HEK293 (cell line): ENCODE measurements around the gene KLHDC3.

Source experiments
- GLI4 ChIP-seq: fragments of 450-650 bp; formaldehyde crosslinking; IDR thresholded peaks from 2 replicates; pipeline ENCODE4 v1.5.1; 2016; ENCODE audit warnings: missing biosample characterization, missing genetic modification characterization
- GLIS2 ChIP-seq: fragments of 450-650 bp; formaldehyde crosslinking; IDR thresholded peaks from 2 replicates; pipeline ENCODE4 v1.5.1; 2016; ENCODE audit warnings: missing biosample characterization, missing genetic modification characterization
- KLF8 ChIP-seq: fragments of 450-650 bp; formaldehyde crosslinking; IDR thresholded peaks from 2 replicates; pipeline ENCODE4 v1.5.1; 2016; ENCODE audit warnings: missing biosample characterization, missing genetic modification characterization
- MEIS1 ChIP-seq: sonication (generic); formaldehyde crosslinking; IDR thresholded peaks from 2 replicates; pipeline ENCODE4 v1.8.1; 2022; ENCODE audit warnings: missing genetic modification reagents, mild to moderate bottlenecking, borderline replicate concordance
- SP7 ChIP-seq: fragments of 450-650 bp; formaldehyde crosslinking; IDR thresholded peaks from 2 replicates; pipeline ENCODE4 v1.5.1; 2016; ENCODE audit warnings: missing biosample characterization, missing genetic modification characterization
- TSHZ1 ChIP-seq: fragments of 450-650 bp; formaldehyde crosslinking; IDR thresholded peaks from 2 replicates; pipeline ENCODE4 v1.5.1; 2016; ENCODE audit warnings: missing biosample characterization, missing genetic modification characterization, borderline replicate concordance
- YY2 ChIP-seq: fragments of 450-650 bp; formaldehyde crosslinking; IDR thresholded peaks from 2 replicates; pipeline ENCODE4 v1.5.1; 2016; ENCODE audit warnings: missing biosample characterization, missing genetic modification characterization
- ZNF114 ChIP-seq: fragments of 450-650 bp; formaldehyde crosslinking; IDR thresholded peaks from 2 replicates; pipeline ENCODE4 v1.5.0; 2017; ENCODE audit warnings: missing biosample characterization, missing genetic modification characterization
- ZNF138 ChIP-seq: fragments of 450-650 bp; formaldehyde crosslinking; IDR thresholded peaks from 2 replicates; pipeline ENCODE4 v1.5.1; 2016; ENCODE audit warnings: missing biosample characterization, missing genetic modification characterization, borderline replicate concordance
- ZNF146 ChIP-seq: fragments of 450-650 bp; formaldehyde crosslinking; IDR thresholded peaks from 2 replicates; pipeline ENCODE4 v1.5.1; 2016; ENCODE audit warnings: missing biosample characterization, missing genetic modification characterization
- ZNF184 ChIP-seq: fragments of 450-650 bp; IDR thresholded peaks from 2 replicates; pipeline ENCODE4 v1.5.1; 2018; ENCODE audit warnings: missing biosample characterization, mild to moderate bottlenecking, missing genetic modification characterization
- ZNF2 ChIP-seq: fragments of 450-650 bp; formaldehyde crosslinking; IDR thresholded peaks from 2 replicates; pipeline ENCODE4 v1.5.1; 2016; ENCODE audit warnings: missing biosample characterization, missing genetic modification characterization
- ZNF202 ChIP-seq: fragments of 450-650 bp; formaldehyde crosslinking; IDR thresholded peaks from 2 replicates; pipeline ENCODE4 v1.5.1; 2016; ENCODE audit warnings: missing biosample characterization, missing genetic modification characterization, borderline replicate concordance
- ZNF214 ChIP-seq: fragments of 450-650 bp; formaldehyde crosslinking; IDR thresholded peaks from 2 replicates; pipeline ENCODE4 v1.5.1; 2017; ENCODE audit warnings: missing biosample characterization, mild to moderate bottlenecking, missing genetic modification characterization, borderline replicate concordance
- ZNF221 ChIP-seq: fragments of 450-650 bp; formaldehyde crosslinking; IDR thresholded peaks from 2 replicates; pipeline ENCODE4 v1.5.1; 2017; ENCODE audit warnings: missing biosample characterization, missing genetic modification characterization, borderline replicate concordance
- ZNF292 ChIP-seq: fragments of 450-650 bp; formaldehyde crosslinking; IDR thresholded peaks from 2 replicates; pipeline ENCODE4 v1.5.1; 2016; ENCODE audit warnings: low read depth, missing biosample characterization, missing genetic modification characterization, borderline replicate concordance
- ZNF302 ChIP-seq: fragments of 450-650 bp; formaldehyde crosslinking; IDR thresholded peaks from 2 replicates; pipeline ENCODE4 v1.5.1; 2016; ENCODE audit warnings: missing biosample characterization, missing genetic modification characterization, low read depth
- ZNF362 ChIP-seq: fragments of 450-650 bp; formaldehyde crosslinking; IDR thresholded peaks from 2 replicates; pipeline ENCODE4 v1.5.1; 2016; ENCODE audit warnings: missing biosample characterization, missing genetic modification characterization
- ZNF416 ChIP-seq: fragments of 450-650 bp; formaldehyde crosslinking; IDR thresholded peaks from 2 replicates; pipeline ENCODE4 v1.5.1; 2016; ENCODE audit warnings: missing biosample characterization, missing genetic modification characterization
- ZNF433 ChIP-seq: fragments of 450-650 bp; formaldehyde crosslinking; IDR thresholded peaks from 2 replicates; pipeline ENCODE4 v1.5.1; 2016; ENCODE audit warnings: missing biosample characterization, missing genetic modification characterization, low read depth
- ZNF473 ChIP-seq: fragments of 450-650 bp; formaldehyde crosslinking; IDR thresholded peaks from 2 replicates; pipeline ENCODE4 v1.5.1; 2017; ENCODE audit warnings: missing biosample characterization, missing genetic modification characterization
- ZNF48 ChIP-seq: fragments of 450-650 bp; formaldehyde crosslinking; IDR thresholded peaks from 2 replicates; pipeline ENCODE4 v1.5.1; 2016; ENCODE audit warnings: missing biosample characterization, missing genetic modification characterization
- ZNF514 ChIP-seq: fragments of 450-650 bp; formaldehyde crosslinking; IDR thresholded peaks from 2 replicates; pipeline ENCODE4 v1.5.1; 2016; ENCODE audit warnings: missing biosample characterization, missing genetic modification characterization
- ZNF529 ChIP-seq: fragments of 450-650 bp; formaldehyde crosslinking; IDR thresholded peaks from 2 replicates; pipeline ENCODE4 v1.5.1; 2017; ENCODE audit warnings: missing genetic modification characterization, missing biosample characterization; ENCODE audit not compliant: insufficient replicate concordance
- ZNF571 ChIP-seq: fragments of 450-650 bp; formaldehyde crosslinking; IDR thresholded peaks from 2 replicates; pipeline ENCODE4 v1.5.0; 2017; ENCODE audit warnings: missing biosample characterization, missing genetic modification characterization
- ZNF585B ChIP-seq: fragments of 450-650 bp; formaldehyde crosslinking; IDR thresholded peaks from 2 replicates; pipeline ENCODE4 v1.5.1; 2016; ENCODE audit warnings: missing biosample characterization, missing genetic modification characterization
- ZNF610 ChIP-seq: fragments of 450-650 bp; formaldehyde crosslinking; IDR thresholded peaks from 2 replicates; pipeline ENCODE4 v1.5.1; 2016; ENCODE audit warnings: missing biosample characterization, missing genetic modification characterization, borderline replicate concordance
- ZNF664 ChIP-seq: fragments of 450-650 bp; formaldehyde crosslinking; IDR thresholded peaks from 2 replicates; pipeline ENCODE4 v1.5.1; 2016; ENCODE audit warnings: missing biosample characterization, missing genetic modification characterization
- ZNF677 ChIP-seq: fragments of 450-650 bp; IDR thresholded peaks from 2 replicates; pipeline ENCODE4 v1.5.0; 2018; ENCODE audit warnings: missing biosample characterization, mild to moderate bottlenecking, missing genetic modification characterization, moderate library complexity
- ZNF701 ChIP-seq: fragments of 450-650 bp; formaldehyde crosslinking; IDR thresholded peaks from 2 replicates; pipeline ENCODE4 v1.5.1; 2016; ENCODE audit warnings: missing biosample characterization, missing genetic modification characterization
- ZNF837 ChIP-seq: fragments of 450-650 bp; formaldehyde crosslinking; IDR thresholded peaks from 2 replicates; pipeline ENCODE4 v1.5.1; 2016; ENCODE audit warnings: missing biosample characterization, missing genetic modification characterization
- ZSCAN30 ChIP-seq: fragments of 450-650 bp; IDR thresholded peaks from 2 replicates; pipeline ENCODE4 v1.5.1; 2018; ENCODE audit warnings: missing biosample characterization, mild to moderate bottlenecking, missing genetic modification characterization, moderate library complexity
- TF ChIP-seq, protein P1 (sequence below): fragments of 450-650 bp; formaldehyde crosslinking; IDR thresholded peaks from 2 replicates; pipeline ENCODE4 v1.5.1; 2016; ENCODE audit warnings: missing biosample characterization, missing genetic modification characterization

Gene KLHDC3

GRCh38 chr6:43021270-43022047 lies 7.4 kb downstream of the KLHDC3 start, which contains the start of gene RRP36 (continued):
- TF ChIP-seq ZNF221: no peak
- TF ChIP-seq ZNF610: no peak
- peak; percentile 20; the same call in 1 of the 2 replicates for TF ChIP-seq ZNF2 (tag by site-specific recombination)
- no peak for TF ChIP-seq ZNF664 (tag by site-specific recombination)
- 0 out of 2 replicates have a peak, but pooled peaks have one; percentile 3 for TF ChIP-seq ZSCAN30
- no peak for TF ChIP-seq ZNF677 (tag by site-specific recombination)
- peak; percentile 42; the same call in 1 of the 2 replicates for TF ChIP-seq YY2 (tag by site-specific recombination)
- peak; percentile 15; the same call in 1 of the 2 replicates for TF ChIP-seq SP7 (tag by site-specific recombination)
- TF ChIP-seq ZNF701 (tag by site-specific recombination): no peak
- TF ChIP-seq ZNF138 (tag by site-specific recombination): no peak
- TF ChIP-seq MEIS1 (CRISPR knock-in tag): no peak
- no peak for TF ChIP-seq ZNF48 (tag by site-specific recombination)
- TF ChIP-seq ZNF362: no peak; the same call in 1 of the 2 replicates
- peak; percentile 18; the same call in 1 of the 2 replicates for TF ChIP-seq KLF8 (tag by site-specific recombination)
- TF ChIP-seq TSHZ1: no peak
- no peak for TF ChIP-seq GLI4 (tag by site-specific recombination)
- no peak for TF ChIP-seq ZNF571
- TF ChIP-seq ZNF292: no peak
- no peak for TF ChIP-seq ZNF202 (tag by site-specific recombination)
- TF ChIP-seq ZNF184 (tag by site-specific recombination): no peak
- TF ChIP-seq, protein P1, sequence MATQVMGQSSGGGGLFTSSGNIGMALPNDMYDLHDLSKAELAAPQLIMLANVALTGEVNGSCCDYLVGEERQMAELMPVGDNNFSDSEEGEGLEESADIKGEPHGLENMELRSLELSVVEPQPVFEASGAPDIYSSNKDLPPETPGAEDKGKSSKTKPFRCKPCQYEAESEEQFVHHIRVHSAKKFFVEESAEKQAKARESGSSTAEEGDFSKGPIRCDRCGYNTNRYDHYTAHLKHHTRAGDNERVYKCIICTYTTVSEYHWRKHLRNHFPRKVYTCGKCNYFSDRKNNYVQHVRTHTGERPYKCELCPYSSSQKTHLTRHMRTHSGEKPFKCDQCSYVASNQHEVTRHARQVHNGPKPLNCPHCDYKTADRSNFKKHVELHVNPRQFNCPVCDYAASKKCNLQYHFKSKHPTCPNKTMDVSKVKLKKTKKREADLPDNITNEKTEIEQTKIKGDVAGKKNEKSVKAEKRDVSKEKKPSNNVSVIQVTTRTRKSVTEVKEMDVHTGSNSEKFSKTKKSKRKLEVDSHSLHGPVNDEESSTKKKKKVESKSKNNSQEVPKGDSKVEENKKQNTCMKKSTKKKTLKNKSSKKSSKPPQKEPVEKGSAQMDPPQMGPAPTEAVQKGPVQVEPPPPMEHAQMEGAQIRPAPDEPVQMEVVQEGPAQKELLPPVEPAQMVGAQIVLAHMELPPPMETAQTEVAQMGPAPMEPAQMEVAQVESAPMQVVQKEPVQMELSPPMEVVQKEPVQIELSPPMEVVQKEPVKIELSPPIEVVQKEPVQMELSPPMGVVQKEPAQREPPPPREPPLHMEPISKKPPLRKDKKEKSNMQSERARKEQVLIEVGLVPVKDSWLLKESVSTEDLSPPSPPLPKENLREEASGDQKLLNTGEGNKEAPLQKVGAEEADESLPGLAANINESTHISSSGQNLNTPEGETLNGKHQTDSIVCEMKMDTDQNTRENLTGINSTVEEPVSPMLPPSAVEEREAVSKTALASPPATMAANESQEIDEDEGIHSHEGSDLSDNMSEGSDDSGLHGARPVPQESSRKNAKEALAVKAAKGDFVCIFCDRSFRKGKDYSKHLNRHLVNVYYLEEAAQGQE (tag by site-specific recombination): no peak
- no peak for TF ChIP-seq ZNF146
- TF ChIP-seq ZNF837 (tag by site-specific recombination): no peak
- TF ChIP-seq ZNF585B (tag by site-specific recombination): no peak
- TF ChIP-seq ZNF473 (tag by site-specific recombination): no peak
- TF ChIP-seq ZNF514 (tag by site-specific recombination): no peak
- TF ChIP-seq ZNF433 (tag by site-specific recombination): no peak
- no peak for TF ChIP-seq ZNF214 (tag by site-specific recombination)
- no peak for TF ChIP-seq ZNF114 (tag by site-specific recombination)
- no peak for TF ChIP-seq ZNF302 (tag by site-specific recombination)
- TF ChIP-seq GLIS2 (tag by site-specific recombination): peak; percentile 91
- TF ChIP-seq ZNF529 (tag by site-specific recombination): no peak
- TF ChIP-seq ZNF416 (tag by site-specific recombination): no peak
